Adrenal gland (tissue), 12 donors: ENCODE measurements around the gene MKX. TPM values are rescaled to one million over a fixed set of nuclear protein-coding genes. Genes with fewer than 3 reads are reported as not detected.

Experiments
- DNase-seq, 7 donors: peaks; one replicate each; pipeline ENCODE4 v3.0.0-alpha.2; 2019 to 2020
- H3K27ac ChIP-seq, 5 donors: fragments of 200-600 bp; sonication (generic) in 4 of 5; 1 replicate in 3 of 5; 2 replicates in 2 of 5; pipeline versions ENCODE4 v1.5.1 to v1.8.0; 2016 to 2020; ENCODE audit warnings: mild to moderate bottlenecking in 1 of 5
- H3K27me3 ChIP-seq: fragments of 200-600 bp; 2 replicates; pipeline ENCODE4 v1.8.0; 2021
- H3K36me3 ChIP-seq, 2 donors: fragments of 200-600 bp; replicated peaks in 1 of 2; 1 replicate in 1 of 2; 2 replicates in 1 of 2; pipeline versions ENCODE4 v1.5.1 to v1.8.0; 2018 to 2022
- H3K4me1 ChIP-seq, 2 donors: fragments of 200-600 bp; replicated peaks in 1 of 2; 1 replicate in 1 of 2; 2 replicates in 1 of 2; pipeline versions ENCODE4 v1.5.1 to v1.8.0; 2018 to 2021
- H3K4me3 ChIP-seq, 4 donors: fragments of 200-600 bp; sonication (generic) in 3 of 4; one replicate each; pipeline ENCODE4 v1.5.1; 2016 to 2018
- H3K9me3 ChIP-seq, 3 donors: fragments of 200-600 bp; sonication (generic) in 1 of 3; replicated peaks in 1 of 3; 1 replicate in 2 of 3; 2 replicates in 1 of 3; pipeline versions ENCODE4 v1.5.1 to v1.8.0; 2016 to 2021
- CTCF ChIP-seq, 6 experiments: fragments of 450-650 bp in 4 of 6; fragments of 200-600 bp in 2 of 6; sonication (generic) in 1 of 6; IDR thresholded peaks; 1 replicate in 5 of 6; 2 replicates in 1 of 6; pipeline versions ENCODE4 v1.5.1 to v1.8.0; 2016 to 2021; ENCODE audit warnings: antibody characterized with exemption in 6 of 6, mild to moderate bottlenecking in 2 of 6, moderate library complexity in 1 of 6
- POLR2A ChIP-seq, 2 donors: fragments of 450-650 bp; IDR thresholded peaks; one replicate each; pipeline ENCODE4 v1.6.1; 2017; ENCODE audit warnings: antibody characterized with exemption in 2 of 2, mild to moderate bottlenecking in 2 of 2, moderate library complexity in 1 of 2
- WGBS, 4 donors: extraction: QIAGEN DNeasy Blood & Tissue Kit in 2 of 4; methylation state at CpG; one replicate each; pipeline versions ENCODE4 v1.1.5 to v1.1.7; 2013 to 2017; 5-methylcytosine and 5-hydroxymethylcytosine counted together
- intact Hi-C, 2 donors: fragments of 100-400 bp; cut with DNase I; formaldehyde crosslinking; loops; one replicate each; pipeline versions ENCODE4 v1.14.1 to v1.15.0; 2022 to 2023
- polyA plus RNA-seq, 3 donors: library from polyadenylated mRNA; stranded (reverse); fragments of 200-250 nt in 2 of 3; fragments of 350-450 nt in 1 of 3; fragmentation: Illumina TruSeq in 1 of 3; extraction: RNeasy Lipid Tissue Mini Kit (QIAGEN cat#74804) in 1 of 3; gene quantifications; one replicate each; pipeline ENCODE4 v1.2.3, GENCODE V29; 2013 to 2014
- total RNA-seq, 9 donors: library from RNA; depleted of rRNA in 4 of 9; stranded (reverse); fragments of >200 nt in 4 of 9; fragments of 120-200 nt in 1 of 9; fragmentation: NEBNext Ultra II Directional in 1 of 9; extraction: Animal tissue kit (Norgen Biotek cat#: 25700) in 1 of 9; gene quantifications; one replicate each; pipeline versions ENCODE4 v1.1.0 to v1.2.4, GENCODE V29; 2013 to 2023
- donor health status: healthy with polysubstance abuse.
- donor health status: Bipolar disorder and iron deficiency.
- donor health status: DM: yes; HTN: yes; CAD: no.
- donor health status: DM: no; HTN: no; CAD: no.
- donor health status: DM: no; HTN: no; CAD: no.
- donor health status: DM: yes; HTN: yes; CAD: no.

The MKX gene
- total and polyA plus RNA-seq, 12 donors = 0.06 to 5.4 (median 1.3) TPM

DNA sequence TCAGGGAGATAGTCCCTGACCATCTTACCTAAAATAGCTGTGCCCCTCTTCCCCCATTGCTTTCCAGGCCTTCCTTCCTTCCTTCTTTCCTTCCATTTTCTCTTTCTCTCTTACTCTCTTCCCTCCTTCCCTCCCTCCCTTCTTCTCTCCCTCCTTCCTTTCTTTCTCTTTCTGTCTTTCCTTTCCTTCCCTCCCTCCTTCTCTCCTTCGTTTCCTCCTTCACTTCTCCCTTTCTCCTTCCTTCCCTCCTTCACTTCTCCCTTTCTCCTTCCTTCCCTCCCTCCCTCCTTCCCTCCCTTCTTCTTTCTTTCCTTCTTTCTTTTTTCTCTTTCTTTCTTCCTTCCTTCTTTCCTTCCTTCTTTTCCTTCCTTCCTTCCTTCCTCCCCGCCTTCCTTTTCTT is 24.6 kb upstream of the MKX start:
- no peak for DNase-seq
- H3K4me3 ChIP-seq = no peak overlapping the region
- H3K36me3 ChIP-seq = no peaks in the 10 kb centered on the region
- H3K27me3 ChIP-seq = peaks cover 24% of the 10 kb centered on the region
- WGBS, 4 donors = 78 to 94% (median 78%) methylated on average over 2 of the region's 2 CpGs
- no peaks in the 10 kb centered on the region for H3K9me3 ChIP-seq
- intact Hi-C loops = no loop called here
- no peak for TF ChIP-seq POLR2A (IDR thresholded peaks at IDR 0.05)
- no peak for TF ChIP-seq CTCF (IDR thresholded peaks at IDR 0.05)
- no peak overlapping the region for H3K27ac ChIP-seq
- H3K4me1 ChIP-seq = no peaks in the 10 kb centered on the region

DNA sequence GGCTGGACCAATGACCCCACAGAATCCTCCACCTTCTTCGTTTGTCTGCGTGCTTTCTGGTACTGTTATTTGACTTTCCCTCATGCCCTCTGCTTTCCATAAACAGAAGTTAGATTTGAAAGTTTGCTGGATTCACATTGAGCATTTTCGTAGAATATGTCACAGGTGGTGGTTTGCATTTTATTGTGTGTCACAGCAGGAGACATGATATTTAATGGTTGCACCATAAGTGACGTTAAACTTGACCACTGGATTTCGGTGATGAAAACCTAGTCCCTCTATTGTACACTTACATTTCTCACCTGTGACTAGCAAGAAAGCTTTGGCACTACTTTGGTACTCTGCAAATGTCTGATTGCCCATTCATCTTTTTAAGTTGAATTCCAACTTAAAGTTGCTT is 15.2 kb upstream of the MKX start:
- Histone ChIP-seq H3K9me3 (no peaks in the 10 kb centered on the region), H3K27ac (no peak overlapping the region), H3K36me3 (no peaks in the 10 kb centered on the region), H3K27me3 (no peaks in the 10 kb centered on the region), H3K4me1 (no peaks in the 10 kb centered on the region), H3K4me3 (no peak overlapping the region)
- intact Hi-C loops = no loop called here
- no peak for DNase-seq
- TF ChIP-seq CTCF (IDR thresholded peaks at IDR 0.05) = no peak
- TF ChIP-seq POLR2A (IDR thresholded peaks at IDR 0.05) = no peak
- 85 to 90% (median 88%) methylated on average over 5 of the region's 5 CpGs for WGBS, 4 donors

- intact Hi-C loops = no loop called here
- WGBS, 4 donors = 59 to 78% (median 72%) methylated on average over 5 of the region's 5 CpGs
Measured at GRCh38 chr10:27759483-27760272, 14.1 kb upstream of the MKX start.

GRCh38 chr10:27752673-27753237 is 7.1 kb upstream of the MKX start:
- DNase-seq = no peak
- intact Hi-C loops = no loop called here
- Histone ChIP-seq H3K36me3 (no peaks in the 10 kb centered on the region), H3K27ac (no peak overlapping the region), H3K27me3 (peaks cover 35% of the 10 kb centered on the region), H3K4me1 (no peaks in the 10 kb centered on the region), H3K4me3 (no peak overlapping the region), H3K9me3 (no peaks in the 10 kb centered on the region)
- TF ChIP-seq POLR2A (IDR thresholded peaks at IDR 0.05) = no peak
- no peak for TF ChIP-seq CTCF (IDR thresholded peaks at IDR 0.05)
- WGBS, 4 donors = 68 to 96% (median 74%) methylated on average over 3 of the region's 3 CpGs

More at GRCh38 chr10:27759483-27760272, 14.1 kb upstream of the MKX start:
- Histone ChIP-seq H3K27ac (no peak overlapping the region), H3K9me3 (no peaks in the 10 kb centered on the region), H3K4me1 (no peaks in the 10 kb centered on the region), H3K4me3 (no peak overlapping the region), H3K36me3 (no peaks in the 10 kb centered on the region), H3K27me3 (no peaks in the 10 kb centered on the region)
- no peak for DNase-seq
- TF ChIP-seq POLR2A (IDR thresholded peaks at IDR 0.05) (no peak), CTCF (IDR thresholded peaks at IDR 0.05) (peak in 1 of 6 experiments; percentile 9)
